ENCODE results near the gene CCDC144A.
"Not testable (repeated sequence)": the region's sequence is repeated elsewhere in the genome, so short reads cannot be mapped to it uniquely, and the experiment has no call there.

DNA sequence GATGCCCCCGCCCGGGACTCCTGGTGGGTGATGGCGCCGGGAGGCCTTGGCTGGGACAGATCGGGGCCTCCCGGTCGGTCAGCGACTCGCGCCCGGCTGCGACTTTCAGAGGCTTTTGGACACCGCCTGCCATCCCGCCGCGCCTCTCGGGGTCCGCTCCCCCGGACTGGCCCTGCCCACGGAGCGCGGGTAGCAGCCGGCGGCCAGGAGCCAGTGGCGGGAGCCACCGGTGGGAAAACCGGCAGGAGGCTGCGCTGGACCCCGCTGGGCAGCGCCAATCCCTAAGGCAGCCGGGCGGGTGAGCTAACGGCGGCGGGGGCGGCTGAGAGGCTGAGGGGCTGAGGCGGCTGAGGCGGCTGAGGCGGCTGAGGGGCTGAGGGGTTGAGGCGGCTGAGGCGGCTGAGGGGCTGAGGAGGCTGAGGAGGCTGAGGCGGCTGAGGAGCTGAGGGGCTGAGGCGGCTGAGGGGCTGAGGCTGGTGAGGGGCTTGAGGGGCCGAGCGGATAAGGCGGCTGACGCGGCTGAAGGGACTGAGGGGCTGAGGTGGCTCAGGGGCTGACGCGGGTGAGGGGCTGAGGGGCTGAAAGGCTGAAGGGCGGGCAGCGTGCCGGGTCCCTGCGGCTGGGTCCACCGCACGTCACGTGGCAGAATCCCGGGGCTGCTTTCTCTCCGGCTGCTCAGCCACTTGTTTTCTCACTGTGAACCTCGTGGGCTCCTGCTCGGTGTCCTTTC, 23.0 kb upstream of the CCDC144A start:
- not testable (repeated sequence) for TF ChIP-seq POLR2A (IDR thresholded peaks at IDR 0.05)
- TF ChIP-seq, protein P1, sequence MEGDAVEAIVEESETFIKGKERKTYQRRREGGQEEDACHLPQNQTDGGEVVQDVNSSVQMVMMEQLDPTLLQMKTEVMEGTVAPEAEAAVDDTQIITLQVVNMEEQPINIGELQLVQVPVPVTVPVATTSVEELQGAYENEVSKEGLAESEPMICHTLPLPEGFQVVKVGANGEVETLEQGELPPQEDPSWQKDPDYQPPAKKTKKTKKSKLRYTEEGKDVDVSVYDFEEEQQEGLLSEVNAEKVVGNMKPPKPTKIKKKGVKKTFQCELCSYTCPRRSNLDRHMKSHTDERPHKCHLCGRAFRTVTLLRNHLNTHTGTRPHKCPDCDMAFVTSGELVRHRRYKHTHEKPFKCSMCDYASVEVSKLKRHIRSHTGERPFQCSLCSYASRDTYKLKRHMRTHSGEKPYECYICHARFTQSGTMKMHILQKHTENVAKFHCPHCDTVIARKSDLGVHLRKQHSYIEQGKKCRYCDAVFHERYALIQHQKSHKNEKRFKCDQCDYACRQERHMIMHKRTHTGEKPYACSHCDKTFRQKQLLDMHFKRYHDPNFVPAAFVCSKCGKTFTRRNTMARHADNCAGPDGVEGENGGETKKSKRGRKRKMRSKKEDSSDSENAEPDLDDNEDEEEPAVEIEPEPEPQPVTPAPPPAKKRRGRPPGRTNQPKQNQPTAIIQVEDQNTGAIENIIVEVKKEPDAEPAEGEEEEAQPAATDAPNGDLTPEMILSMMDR (IDR thresholded peaks at IDR 0.05): not testable (repeated sequence)

All from sigmoid colon (tissue), 3 donors.